Hepatocyte (in vitro differentiated cells): ENCODE data around the gene CD58. TPM values are rescaled to one million over a fixed set of nuclear protein-coding genes. Genes with fewer than 3 reads are reported as not detected.

ENCODE experiments used
- DNase-seq: peaks from one replicate; pipeline ENCODE4 v3.0.0-alpha.2; 2016; ENCODE audit warnings: low spot score
- H2AFZ ChIP-seq: fragments of 200-600 bp; sonication (generic); 2 replicates; pipeline ENCODE4 v1.6.0; 2016; ENCODE audit warnings: antibody characterized with exemption, mild to moderate bottlenecking
- H3K27ac ChIP-seq: fragments of 200-600 bp; sonication (generic); 2 replicates; pipeline ENCODE4 v1.5.1; 2016; ENCODE audit warnings: mild to moderate bottlenecking
- H3K27me3 ChIP-seq: fragments of 200-600 bp; sonication (generic); 2 replicates; pipeline ENCODE4 v1.6.1; 2016
- H3K36me3 ChIP-seq: fragments of 200-600 bp; sonication (generic); replicated peaks from 2 replicates; pipeline ENCODE4 v1.5.1; 2016; ENCODE audit warnings: low read depth; ENCODE audit not compliant: insufficient read depth
- H3K4me1 ChIP-seq: fragments of 200-600 bp; sonication (generic); 2 replicates; pipeline ENCODE4 v1.5.1; 2016; ENCODE audit warnings: mild to moderate bottlenecking, moderate library complexity; ENCODE audit not compliant: insufficient read depth
- H3K4me2 ChIP-seq: fragments of 200-600 bp; sonication (generic); 2 replicates; pipeline ENCODE4 v1.6.0; 2016
- H3K4me3 ChIP-seq: fragments of 200-600 bp; sonication (generic); 2 replicates; pipeline ENCODE4 v1.5.1; 2016; ENCODE audit warnings: mild to moderate bottlenecking
- H3K79me2 ChIP-seq: fragments of 200-600 bp; sonication (generic); 2 replicates; pipeline ENCODE4 v1.6.0; 2017; ENCODE audit warnings: mild to moderate bottlenecking
- H3K9me2 ChIP-seq: fragments of 200-600 bp; sonication (generic); replicated peaks from 2 replicates; pipeline ENCODE4 v1.6.0; 2017; ENCODE audit warnings: mild to moderate bottlenecking; ENCODE audit not compliant: insufficient read depth
- H3K9me3 ChIP-seq: fragments of 200-600 bp; sonication (generic); 2 replicates; pipeline ENCODE4 v1.5.1; 2016; ENCODE audit warnings: low read depth, mild to moderate bottlenecking
- H4K20me1 ChIP-seq: fragments of 200-600 bp; sonication (generic); 2 replicates; pipeline ENCODE4 v1.6.0; 2016; ENCODE audit warnings: mild to moderate bottlenecking; ENCODE audit not compliant: insufficient read depth, poor library complexity, severe bottlenecking
- EZH2 ChIP-seq: fragments of 200-600 bp; sonication (generic); IDR thresholded peaks from 2 replicates; pipeline ENCODE4 v1.6.1; 2016; ENCODE audit warnings: antibody characterized with exemption, mild to moderate bottlenecking, borderline replicate concordance
- EZH2phosphoT487 ChIP-seq: fragments of 200-600 bp; sonication (generic); IDR thresholded peaks from one replicate; pipeline ENCODE4 v1.6.1; 2018; ENCODE audit warnings: antibody characterized with exemption, mild to moderate bottlenecking, low read depth, moderate library complexity; ENCODE audit not compliant: unreplicated experiment, severe bottlenecking
- WGBS: methylation state at CpG from one replicate; pipeline ENCODE4 v1.1.6; 2016; ENCODE audit warnings: low lambda C conversion rate; ENCODE audit errors: missing lambda C conversion rate; 5-methylcytosine and 5-hydroxymethylcytosine counted together
- polyA plus RNA-seq: library from polyadenylated mRNA; unstranded; fragments of >200 nt; fragmentation: Nextera tagmentation; extraction: Ambion mirVana; gene quantifications from 2 replicates; pipeline ENCODE4 v1.2.1, GENCODE V29; 2016
- total RNA-seq: library from RNA; depleted of rRNA; stranded (reverse); fragments of >200 nt; gene quantifications from 2 replicates; pipeline ENCODE4 v1.2.3, GENCODE V29; 2014
- TF ChIP-seq, protein P1 (sequence below): fragments of 200-600 bp; sonication (generic); IDR thresholded peaks from 2 replicates; pipeline ENCODE4 v1.5.1; 2016; ENCODE audit warnings: antibody characterized with exemption, mild to moderate bottlenecking; ENCODE audit not compliant: poor library complexity

Gene CD58
- total and polyA plus RNA-seq, 2 experiments from 2014 or later, result 14.4 to 26.9 TPM

DNA sequence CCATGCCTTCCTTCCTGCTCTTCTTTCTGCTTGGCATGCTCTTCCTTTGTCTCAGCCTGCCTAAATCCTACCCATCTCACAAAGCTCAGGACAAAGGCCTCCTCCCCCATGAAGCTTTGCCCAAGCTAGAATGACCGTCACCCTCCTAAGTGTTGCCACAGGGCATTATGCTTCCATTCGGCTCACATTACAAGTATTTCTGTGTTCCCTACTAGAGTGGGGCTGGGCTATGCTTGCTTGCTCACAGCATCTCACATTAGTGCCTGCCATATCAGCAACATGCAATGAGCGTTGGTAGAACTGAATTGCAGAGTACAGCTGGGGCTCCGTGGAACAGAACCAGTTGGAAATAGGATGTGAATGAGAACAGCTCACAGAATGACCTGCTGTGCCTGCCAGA, 82.8 kb downstream of the CD58 start:
- no peak overlapping the region for H3K4me2 ChIP-seq
- H3K9me3 ChIP-seq, result no peaks in the 10 kb centered on the region
- WGBS, result 70% methylated on average over 4 of the region's 4 CpGs
- H3K36me3 ChIP-seq, result no peaks in the 10 kb centered on the region
- no peak overlapping the region for H2AFZ ChIP-seq
- TF ChIP-seq, protein P1, sequence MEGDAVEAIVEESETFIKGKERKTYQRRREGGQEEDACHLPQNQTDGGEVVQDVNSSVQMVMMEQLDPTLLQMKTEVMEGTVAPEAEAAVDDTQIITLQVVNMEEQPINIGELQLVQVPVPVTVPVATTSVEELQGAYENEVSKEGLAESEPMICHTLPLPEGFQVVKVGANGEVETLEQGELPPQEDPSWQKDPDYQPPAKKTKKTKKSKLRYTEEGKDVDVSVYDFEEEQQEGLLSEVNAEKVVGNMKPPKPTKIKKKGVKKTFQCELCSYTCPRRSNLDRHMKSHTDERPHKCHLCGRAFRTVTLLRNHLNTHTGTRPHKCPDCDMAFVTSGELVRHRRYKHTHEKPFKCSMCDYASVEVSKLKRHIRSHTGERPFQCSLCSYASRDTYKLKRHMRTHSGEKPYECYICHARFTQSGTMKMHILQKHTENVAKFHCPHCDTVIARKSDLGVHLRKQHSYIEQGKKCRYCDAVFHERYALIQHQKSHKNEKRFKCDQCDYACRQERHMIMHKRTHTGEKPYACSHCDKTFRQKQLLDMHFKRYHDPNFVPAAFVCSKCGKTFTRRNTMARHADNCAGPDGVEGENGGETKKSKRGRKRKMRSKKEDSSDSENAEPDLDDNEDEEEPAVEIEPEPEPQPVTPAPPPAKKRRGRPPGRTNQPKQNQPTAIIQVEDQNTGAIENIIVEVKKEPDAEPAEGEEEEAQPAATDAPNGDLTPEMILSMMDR, result no peak
- TF ChIP-seq EZH2phosphoT487 (no peak), EZH2 (no peak)
- H3K27me3 ChIP-seq, result no peaks in the 10 kb centered on the region
- no peaks in the 10 kb centered on the region for H4K20me1 ChIP-seq
- H3K4me3 ChIP-seq, result no peak overlapping the region
- peaks cover 6% of the 10 kb centered on the region for H3K79me2 ChIP-seq
- H3K9me2 ChIP-seq, result no peaks in the 10 kb centered on the region
- peaks cover 44% of the 10 kb centered on the region for H3K4me1 ChIP-seq
- no peak overlapping the region for H3K27ac ChIP-seq
- DNase-seq, result no peak

DNA sequence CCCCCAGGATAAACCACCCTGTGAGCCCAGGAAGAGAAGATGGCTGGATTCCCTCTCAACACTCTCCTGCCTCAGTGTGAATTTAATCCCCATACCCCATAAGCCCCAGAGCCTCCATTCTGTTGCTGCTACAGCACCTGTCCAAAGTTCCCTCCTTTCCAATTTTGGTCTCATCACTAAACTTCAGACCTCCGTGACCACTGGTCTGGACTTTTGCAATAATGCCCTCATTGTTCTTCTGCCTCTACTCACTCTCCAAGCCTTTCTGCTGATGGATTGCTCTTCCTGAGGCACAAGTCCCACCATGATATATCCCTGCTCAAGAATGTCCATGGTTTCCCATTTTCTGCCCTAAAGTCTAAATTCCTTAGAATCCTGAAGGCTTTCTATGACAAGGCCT, 83.2 kb downstream of the CD58 start:
- no peaks in the 10 kb centered on the region for H3K9me2 ChIP-seq
- H4K20me1 ChIP-seq, result no peaks in the 10 kb centered on the region
- WGBS, result 76% methylated on average over 1 of the region's 1 CpG
- H3K4me3 ChIP-seq, result no peak overlapping the region
- no peaks in the 10 kb centered on the region for H3K36me3 ChIP-seq
- no peak for TF ChIP-seq EZH2
- H3K27ac ChIP-seq, result no peak overlapping the region
- peaks cover 43% of the 10 kb centered on the region for H3K4me1 ChIP-seq
- no peak for DNase-seq
- H3K79me2 ChIP-seq, result peaks cover 6% of the 10 kb centered on the region
- H3K9me3 ChIP-seq, result no peaks in the 10 kb centered on the region
- H3K4me2 ChIP-seq, result no peak overlapping the region
- no peaks in the 10 kb centered on the region for H3K27me3 ChIP-seq
- no peak overlapping the region for H2AFZ ChIP-seq

GRCh38 chr1:116487031-116487430, 83.8 kb downstream of the CD58 start:
- Histone ChIP-seq H3K9me2 (no peaks in the 10 kb centered on the region), H3K4me2 (no peak overlapping the region), H3K27me3 (no peaks in the 10 kb centered on the region), H3K27ac (no peak overlapping the region), H2AFZ (no peak overlapping the region), H3K36me3 (no peaks in the 10 kb centered on the region), H3K4me1 (peaks cover 43% of the 10 kb centered on the region), H3K79me2 (peaks cover 6% of the 10 kb centered on the region), H3K9me3 (no peaks in the 10 kb centered on the region), H4K20me1 (no peaks in the 10 kb centered on the region), H3K4me3 (no peak overlapping the region)
- DNase-seq, result no peak
- TF ChIP-seq EZH2 (no peak), EZH2phosphoT487 (no peak)
- TF ChIP-seq, protein P1, result no peak

GRCh38 chr1:116486424-116486823, 84.4 kb downstream of the CD58 start:
- peaks cover 6% of the 10 kb centered on the region for H3K79me2 ChIP-seq

More at GRCh38 chr1:116486424-116486823, 84.4 kb downstream of the CD58 start:
- no peak overlapping the region for H3K4me2 ChIP-seq
- H3K27me3 ChIP-seq, result no peaks in the 10 kb centered on the region
- H3K4me3 ChIP-seq, result no peak overlapping the region
- 84% methylated on average over 3 of the region's 3 CpGs for WGBS
- no peaks in the 10 kb centered on the region for H3K9me3 ChIP-seq
- H2AFZ ChIP-seq, result no peak overlapping the region
- H3K9me2 ChIP-seq, result no peaks in the 10 kb centered on the region
- H3K27ac ChIP-seq, result no peak overlapping the region
- no peaks in the 10 kb centered on the region for H3K36me3 ChIP-seq
- TF ChIP-seq EZH2 (no peak), EZH2phosphoT487 (no peak)
- TF ChIP-seq, protein P1, result no peak
- H3K4me1 ChIP-seq, result peaks cover 44% of the 10 kb centered on the region
- DNase-seq, result no peak
- H4K20me1 ChIP-seq, result no peaks in the 10 kb centered on the region
